Astrocyte of the spinal cord (primary cell): ENCODE measurements around the gene THBS1.

Experiments
- DNase-seq: peaks from one replicate; pipeline ENCODE4 v3.0.0; 2011; ENCODE audit warnings: low read depth, low spot score
- H3K4me3 ChIP-seq: 2 replicates; pipeline ENCODE4 v1.5.1; 2011; ENCODE audit warnings: low read depth, mild to moderate bottlenecking, low read length, moderate library complexity
- CTCF ChIP-seq: IDR thresholded peaks from 2 replicates; pipeline ENCODE4 v1.5.1; 2012; ENCODE audit warnings: low read depth, mild to moderate bottlenecking, low read length, inconsistent platforms
- in situ Hi-C: cut with HindIII; loops from 2 replicates; pipeline ENCODE4 v1.10.0; 2017; ENCODE audit warnings: low sequenced_read_pairs

Gene THBS1

GRCh38 chr15:39594446-39595337 lies 13.8 kb downstream of the THBS1 start:
- peak; percentile 41 for DNase-seq
- TF ChIP-seq CTCF = no peak
- H3K4me3 ChIP-seq = no peak overlapping the region
- in situ Hi-C loops = no loop called here

DNA sequence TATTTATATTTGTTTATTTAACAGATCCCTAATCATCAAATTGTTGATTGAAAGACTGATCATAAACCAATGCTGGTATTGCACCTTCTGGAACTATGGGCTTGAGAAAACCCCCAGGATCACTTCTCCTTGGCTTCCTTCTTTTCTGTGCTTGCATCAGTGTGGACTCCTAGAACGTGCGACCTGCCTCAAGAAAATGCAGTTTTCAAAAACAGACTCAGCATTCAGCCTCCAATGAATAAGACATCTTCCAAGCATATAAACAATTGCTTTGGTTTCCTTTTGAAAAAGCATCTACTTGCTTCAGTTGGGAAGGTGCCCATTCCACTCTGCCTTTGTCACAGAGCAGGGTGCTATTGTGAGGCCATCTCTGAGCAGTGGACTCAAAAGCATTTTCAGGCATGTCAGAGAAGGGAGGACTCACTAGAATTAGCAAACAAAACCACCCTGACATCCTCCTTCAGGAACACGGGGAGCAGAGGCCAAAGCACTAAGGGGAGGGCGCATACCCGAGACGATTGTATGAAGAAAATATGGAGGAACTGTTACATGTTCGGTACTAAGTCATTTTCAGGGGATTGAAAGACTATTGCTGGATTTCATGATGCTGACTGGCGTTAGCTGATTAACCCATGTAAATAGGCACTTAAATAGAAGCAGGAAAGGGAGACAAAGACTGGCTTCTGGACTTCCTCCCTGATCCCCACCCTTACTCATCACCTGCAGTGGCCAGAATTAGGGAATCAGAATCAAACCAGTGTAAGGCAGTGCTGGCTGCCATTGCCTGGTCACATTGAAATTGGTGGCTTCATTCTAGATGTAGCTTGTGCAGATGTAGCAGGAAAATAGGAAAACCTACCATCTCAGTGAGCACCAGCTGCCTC lies 14.7 kb downstream of the THBS1 start:
- no peak for TF ChIP-seq CTCF
- DNase-seq = peak; percentile 27
- in situ Hi-C loops = no loop called here
- no peak overlapping the region for H3K4me3 ChIP-seq

GRCh38 chr15:39596358-39597051 lies 15.6 kb downstream of the THBS1 start:
- DNase-seq = peak; percentile 32
- no peak for TF ChIP-seq CTCF
- no peak overlapping the region for H3K4me3 ChIP-seq
- in situ Hi-C loops = no loop called here

GRCh38 chr15:39597336-39597735 lies 16.5 kb downstream of the THBS1 start:
- no peak overlapping the region for H3K4me3 ChIP-seq
- no peak for DNase-seq
- in situ Hi-C loops = no loop called here
- no peak for TF ChIP-seq CTCF

DNA sequence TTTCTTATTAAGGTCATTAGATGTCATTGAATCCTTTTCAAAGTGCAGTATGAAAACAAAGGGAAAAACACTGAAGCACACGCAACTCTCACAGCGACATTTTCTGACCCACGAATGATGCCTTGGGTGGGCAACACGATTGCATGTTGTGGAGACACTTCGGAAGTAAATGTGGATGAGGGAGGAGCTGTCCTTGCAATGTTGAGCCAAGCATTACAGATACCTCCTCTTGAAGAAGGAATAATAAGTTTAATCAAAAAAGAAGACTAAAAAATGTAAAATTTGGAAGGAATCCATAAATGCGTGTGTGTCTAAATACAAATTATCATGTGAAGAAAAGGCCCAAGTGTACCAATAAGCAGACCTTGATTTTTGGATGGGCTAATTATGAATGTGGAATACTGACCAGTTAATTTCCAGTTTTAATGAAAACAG lies 16.9 kb downstream of the THBS1 start:
- no peak overlapping the region for H3K4me3 ChIP-seq
- in situ Hi-C loops = no loop called here
- peak; percentile 62 for DNase-seq
- no peak for TF ChIP-seq CTCF
